SK-N-SH treated with all-trans-retinoic acid at 6 μM for 48 hours (cell line): ENCODE measurements around the gene TCERG1.

Experiments used
- ATAC-seq: fragments of 200-7000 bp; cut with Tn5 transposase; 3 replicates; pipeline ENCODE4 v1.9.1; 2020; ENCODE audit warnings: mild to moderate bottlenecking, moderate library complexity
- BACH2 ChIP-seq: fragments of 250-450 bp; sonication (Bioruptor Pico); IDR thresholded peaks from 2 replicates; pipeline ENCODE4 v1.9.0; 2021; ENCODE audit warnings: mild to moderate bottlenecking, borderline replicate concordance
- CREB5 ChIP-seq: fragments of 250-450 bp; sonication (Bioruptor Pico); IDR thresholded peaks from 2 replicates; pipeline ENCODE4 v1.5.1; 2020; ENCODE audit warnings: low read depth, mild to moderate bottlenecking, moderate library complexity
- CSRNP3 ChIP-seq: fragments of 250-450 bp; sonication (Bioruptor Pico); IDR thresholded peaks from 2 replicates; pipeline ENCODE4 v1.5.1; 2021; ENCODE audit warnings: mild to moderate bottlenecking, moderate library complexity
- ESRRG ChIP-seq: fragments of 250-450 bp; sonication (Bioruptor Pico); IDR thresholded peaks from 2 replicates; pipeline ENCODE4 v1.6.1; 2021; ENCODE audit warnings: mild to moderate bottlenecking
- GLIS3 ChIP-seq: fragments of 250-450 bp; sonication (Bioruptor Pico); IDR thresholded peaks from 2 replicates; pipeline ENCODE4 v1.5.0; 2020; ENCODE audit warnings: mild to moderate bottlenecking, moderate library complexity
- ISL1 ChIP-seq: fragments of 250-450 bp; sonication (Bioruptor Pico); IDR thresholded peaks from 2 replicates; pipeline ENCODE4 v2.1.2; 2022; ENCODE audit warnings: mild to moderate bottlenecking, moderate library complexity
- OSR1 ChIP-seq: fragments of 250-450 bp; sonication (Bioruptor Pico); IDR thresholded peaks from 2 replicates; pipeline ENCODE4 v1.8.0; 2022; ENCODE audit warnings: moderate library complexity, mild to moderate bottlenecking, inconsistent platforms
- PATZ1 ChIP-seq: fragments of 250-450 bp; sonication (Bioruptor Pico); IDR thresholded peaks from 2 replicates; pipeline ENCODE4 v1.8.0; 2020; ENCODE audit warnings: mild to moderate bottlenecking, moderate library complexity, borderline replicate concordance
- POU6F1 ChIP-seq: fragments of 250-450 bp; sonication (Bioruptor Pico); IDR thresholded peaks from 2 replicates; pipeline ENCODE4 v1.8.0; 2021; ENCODE audit warnings: low read depth, mild to moderate bottlenecking, moderate library complexity, borderline replicate concordance
- PPARA ChIP-seq: fragments of 250-450 bp; sonication (Bioruptor Pico); IDR thresholded peaks from 2 replicates; pipeline ENCODE4 v1.5.0; 2020; ENCODE audit warnings: mild to moderate bottlenecking, borderline replicate concordance
- RARB ChIP-seq: fragments of 250-450 bp; sonication (Bioruptor Pico); IDR thresholded peaks from 2 replicates; pipeline ENCODE4 v1.8.0; 2021; ENCODE audit warnings: mild to moderate bottlenecking, moderate library complexity
- SNAI2 ChIP-seq: fragments of 250-450 bp; sonication (Bioruptor Pico); IDR thresholded peaks from 2 replicates; pipeline ENCODE4 v1.5.0; 2020; ENCODE audit warnings: mild to moderate bottlenecking, moderate library complexity
- TOX ChIP-seq: fragments of 250-450 bp; sonication (Bioruptor Pico); IDR thresholded peaks from 2 replicates; pipeline ENCODE4 v1.8.0; 2021; ENCODE audit warnings: mild to moderate bottlenecking, moderate library complexity, borderline replicate concordance
- TSHZ2 ChIP-seq: fragments of 250-450 bp; sonication (Bioruptor Pico); IDR thresholded peaks from 2 replicates; pipeline ENCODE4 v1.5.0; 2020; ENCODE audit warnings: mild to moderate bottlenecking, moderate library complexity
- ZC3H10 ChIP-seq: fragments of 250-450 bp; sonication (Bioruptor Pico); IDR thresholded peaks from 2 replicates; pipeline ENCODE4 v1.5.1; 2021; ENCODE audit warnings: mild to moderate bottlenecking, moderate library complexity
- ZFP3 ChIP-seq: fragments of 250-450 bp; sonication (Bioruptor Pico); IDR thresholded peaks from 2 replicates; pipeline ENCODE4 v1.5.0; 2020; ENCODE audit warnings: mild to moderate bottlenecking, moderate library complexity
- ZFP30 ChIP-seq: fragments of 450-650 bp; formaldehyde crosslinking; IDR thresholded peaks from 2 replicates; pipeline ENCODE4 v1.5.0; 2022; ENCODE audit warnings: mild to moderate bottlenecking, moderate library complexity
- ZNF565 ChIP-seq: fragments of 450-650 bp; formaldehyde crosslinking; conservative IDR thresholded peaks from 2 replicates; pipeline ENCODE4 v1.5.0; 2020; ENCODE audit warnings: low read depth, mild to moderate bottlenecking, moderate library complexity
- ZNF70 ChIP-seq: fragments of 450-650 bp; formaldehyde crosslinking; IDR thresholded peaks from 2 replicates; pipeline ENCODE4 v1.5.0; 2020; ENCODE audit warnings: mild to moderate bottlenecking, moderate library complexity
- ZNF8 ChIP-seq: fragments of 450-650 bp; formaldehyde crosslinking; IDR thresholded peaks from 2 replicates; pipeline ENCODE4 v1.5.0; 2020; ENCODE audit warnings: mild to moderate bottlenecking, moderate library complexity

Gene TCERG1

GRCh38 chr5:146447734-146448380 is 724 bp downstream of the TCERG1 start:
- TF ChIP-seq TSHZ2 (CRISPR knock-in tag) (no peak), POU6F1 (CRISPR knock-in tag) (no peak)

GRCh38 chr5:146448783-146449519 is 1.8 kb downstream of the TCERG1 start:
- TF ChIP-seq ZFP3 (CRISPR knock-in tag) (no peak), ZNF70 (CRISPR knock-in tag) (no peak), GLIS3 (CRISPR knock-in tag) (no peak), PPARA (CRISPR knock-in tag) (no peak), ZNF565 (CRISPR knock-in tag) (no peak), ZFP30 (CRISPR knock-in tag) (no peak), POU6F1 (CRISPR knock-in tag) (no peak), ZNF8 (CRISPR knock-in tag) (no peak), BACH2 (CRISPR knock-in tag) (no peak), ESRRG (CRISPR knock-in tag) (no peak)
- no peak for ATAC-seq

More at GRCh38 chr5:146447734-146448380, 724 bp downstream of the TCERG1 start:
- peak; percentile 3; the same call in 2 of the 3 replicates for ATAC-seq

GRCh38 chr5:146450002-146450401 is 2.9 kb downstream of the TCERG1 start:
- ATAC-seq = no peak
- TF ChIP-seq BACH2 (CRISPR knock-in tag) (no peak), ZC3H10 (CRISPR knock-in tag) (no peak), TOX (CRISPR knock-in tag) (no peak), CSRNP3 (CRISPR knock-in tag) (no peak), RARB (CRISPR knock-in tag) (no peak), ZFP30 (CRISPR knock-in tag) (no peak), SNAI2 (no peak), TSHZ2 (CRISPR knock-in tag) (no peak), POU6F1 (CRISPR knock-in tag) (no peak), OSR1 (no peak), PPARA (CRISPR knock-in tag) (no peak), ISL1 (CRISPR knock-in tag) (no peak), CREB5 (no peak), PATZ1 (CRISPR knock-in tag) (no peak)
